Measurements from ENCODE around the gene SHMT2. TPM values are rescaled to one million over a fixed set of nuclear protein-coding genes. Genes with fewer than 3 reads are reported as not detected.
"Not testable (repeated sequence)": the region's sequence is repeated elsewhere in the genome, so short reads cannot be mapped to it uniquely, and the experiment has no call there.

Gene SHMT2
- total and polyA plus RNA-seq, 7 experiments from 2014 or later = 21.7 to 175 (median 36.1) TPM

DNA sequence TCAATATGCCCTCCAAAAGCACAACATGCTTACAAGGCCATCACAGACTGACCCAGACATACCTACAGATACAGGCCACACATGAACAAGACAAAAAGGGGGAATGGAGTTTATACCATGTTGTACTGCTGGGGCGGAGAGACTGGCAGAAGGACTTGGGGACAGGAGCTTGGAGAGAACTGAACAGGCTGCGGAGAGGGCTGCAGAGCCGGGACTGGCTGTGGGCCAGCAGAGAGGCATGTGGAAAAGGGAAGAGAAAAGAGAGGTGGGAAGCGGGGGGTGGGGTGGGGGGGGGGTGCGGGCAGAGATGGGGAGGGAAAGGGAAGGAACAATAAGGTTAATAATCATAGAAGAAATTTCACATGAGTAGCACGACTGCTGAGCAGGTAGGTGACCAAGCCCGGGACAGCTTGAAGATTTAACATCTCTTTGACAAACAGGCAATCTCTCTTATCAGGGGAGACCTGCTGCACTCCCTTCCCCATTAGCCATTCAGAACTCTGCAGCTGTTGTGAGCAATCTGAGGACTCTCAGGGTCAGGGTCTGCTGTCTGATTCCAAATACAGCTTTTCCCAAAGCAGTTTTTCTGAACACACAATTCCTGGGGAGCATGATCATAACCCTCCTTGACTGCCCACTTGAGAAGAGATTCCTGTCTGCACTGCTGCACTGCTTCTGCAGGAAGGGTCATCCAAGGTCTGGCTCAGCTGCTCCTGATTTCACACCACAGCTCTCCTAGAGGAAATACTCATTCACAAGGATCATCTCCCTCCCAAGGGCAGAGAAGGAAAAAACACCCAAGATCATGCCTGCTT, 43.0 kb downstream of the SHMT2 start:
- Mint-ChIP-seq H3K36me3 (peaks cover 9 to 60% (median 27%) of the 10 kb centered on the region in 5 donors), H3K4me1 (peaks cover 0 to 4% (median 2%) of the 10 kb centered on the region in 7 donors), H3K27me3 (no peaks in the 10 kb centered on the region), H3K9me3 (peaks cover 0 to 2% (median 0%) of the 10 kb centered on the region in 11 donors), H3K27ac (peak overlapping the region in 3 of 9 donors; percentile 17 to 55 (median 18)), H3K4me3 (no peak overlapping the region)
- no peak overlapping the region for H3K27ac ChIP-seq (ENCODE audit: low read depth, low read length)
- POLR2A ChIA-PET = no interaction called here
- no peak for ATAC-seq
- no peaks in the 10 kb centered on the region for H3K27me3 ChIP-seq (ENCODE audit: control insufficient read depth in 2 of 2, insufficient read depth in 2 of 2, low read length in 2 of 2)
- peaks cover 19 to 63% (median 24%) of the 10 kb centered on the region in 3 experiments for H3K36me3 ChIP-seq (ENCODE audit: control insufficient read depth in 2 of 3, insufficient read depth in 3 of 3, low read length in 3 of 3)
- no peaks in the 10 kb centered on the region for H3K4me1 ChIP-seq (ENCODE audit: control insufficient read depth in 2 of 2, insufficient read depth in 2 of 2, low read length in 2 of 2)
- CTCF ChIA-PET = interaction anchor here (1.9 kb wide), 1 partner anchor 30 kb away, joined by 7 read pairs; no protein-coding TSS in a partner anchor
- no peaks in the 10 kb centered on the region for H3K9me3 ChIP-seq (ENCODE audit: control insufficient read depth in 2 of 3, low read length in 3 of 3)
- H3K4me3 ChIP-seq (ENCODE audit: low read length) = no peak overlapping the region
- intact Hi-C loops (cut with micrococcal nuclease) = no loop called here
- DNase-seq = no peak

DNA sequence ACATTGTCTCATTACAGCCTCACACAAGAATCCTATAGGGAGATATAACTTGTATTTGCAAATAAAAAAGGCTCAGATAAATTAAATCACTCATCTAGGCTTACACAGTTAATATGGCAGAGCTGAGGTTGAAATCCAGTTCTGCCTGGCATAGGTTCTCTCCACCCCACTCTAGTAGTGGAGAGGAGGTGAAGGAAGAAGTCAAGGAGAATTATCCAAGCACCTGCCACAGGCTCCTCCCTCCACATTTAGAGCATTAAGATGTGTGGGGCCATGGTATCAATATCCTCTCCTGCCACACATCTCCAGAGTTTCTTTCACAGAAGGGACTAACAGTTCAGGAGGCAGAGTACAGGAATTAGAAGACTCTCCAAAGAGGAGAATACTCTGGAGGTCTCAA, 44.0 kb downstream of the SHMT2 start:
- H3K9me3 ChIP-seq (ENCODE audit: control insufficient read depth in 2 of 3, low read length in 3 of 3) = no peaks in the 10 kb centered on the region
- H3K27me3 ChIP-seq (ENCODE audit: control insufficient read depth in 2 of 2, insufficient read depth in 2 of 2, low read length in 2 of 2) = no peaks in the 10 kb centered on the region
- no peaks in the 10 kb centered on the region for H3K27me3 Mint-ChIP-seq
- H3K9me3 Mint-ChIP-seq = peaks cover 0 to 2% (median 0%) of the 10 kb centered on the region in 11 donors
- no peak overlapping the region for H3K27ac ChIP-seq (ENCODE audit: low read depth, low read length)
- ChIA-PET CTCF (interaction anchor here (1.9 kb wide), 1 partner anchor 31 kb away, joined by 7 read pairs; no protein-coding TSS in a partner anchor), POLR2A (no interaction called here)
- H3K36me3 ChIP-seq (ENCODE audit: control insufficient read depth in 2 of 3, insufficient read depth in 3 of 3, low read length in 3 of 3) = peaks cover 17 to 63% (median 19%) of the 10 kb centered on the region in 3 experiments
- intact Hi-C loops (cut with micrococcal nuclease) = no loop called here
- ATAC-seq (no peak), DNase-seq (no peak)
- peaks cover 0 to 4% (median 3%) of the 10 kb centered on the region in 7 donors for H3K4me1 Mint-ChIP-seq
- peak overlapping the region in 3 of 9 donors; percentile 5 to 32 (median 18) for H3K27ac Mint-ChIP-seq
- H3K4me1 ChIP-seq (ENCODE audit: control insufficient read depth in 2 of 2, insufficient read depth in 2 of 2, low read length in 2 of 2) = no peaks in the 10 kb centered on the region
- no peak overlapping the region for H3K4me3 Mint-ChIP-seq
- H3K4me3 ChIP-seq (ENCODE audit: low read length) = no peak overlapping the region
- peaks cover 9 to 63% (median 37%) of the 10 kb centered on the region in 5 donors for H3K36me3 Mint-ChIP-seq

- H3K9me3 ChIP-seq (ENCODE audit: control insufficient read depth in 2 of 3, low read length in 3 of 3); H3K27ac ChIP-seq (ENCODE audit: low read depth, low read length); ATAC-seq; H3K27me3 ChIP-seq (ENCODE audit: control insufficient read depth in 2 of 2, insufficient read depth in 2 of 2, low read length in 2 of 2); H3K9me3 Mint-ChIP-seq; H3K4me3 ChIP-seq (ENCODE audit: low read length); intact Hi-C loops (cut with micrococcal nuclease); H3K27ac Mint-ChIP-seq; DNase-seq; POLR2A ChIA-PET; H3K4me3 Mint-ChIP-seq; H3K27me3 Mint-ChIP-seq: not testable (repeated sequence)
- H3K4me1 Mint-ChIP-seq = peaks cover 10 to 24% (median 20%) of the 10 kb centered on the region in 7 donors
- CTCF ChIA-PET = interaction anchor here (2.0 kb wide), 1 partner anchor 10 kb away, joined by 4 read pairs; no protein-coding TSS in a partner anchor
- peaks cover 4 to 69% (median 39%) of the 10 kb centered on the region in 5 donors for H3K36me3 Mint-ChIP-seq
- Histone ChIP-seq H3K36me3 (ENCODE audit: control insufficient read depth in 2 of 3, insufficient read depth in 3 of 3, low read length in 3 of 3) (peaks cover 9 to 51% (median 20%) of the 10 kb centered on the region in 3 experiments), H3K4me1 (ENCODE audit: control insufficient read depth in 2 of 2, insufficient read depth in 2 of 2, low read length in 2 of 2) (peaks cover 10 to 15% of the 10 kb centered on the region in 2 donors)
These were observed 46.7 kb downstream of the SHMT2 start for GRCh38 chr12:57276233-57276632.

GRCh38 chr12:57276935-57277563, 47.5 kb downstream of the SHMT2 start:
- intact Hi-C loops (cut with micrococcal nuclease) = no loop called here
- peaks cover 10 to 15% of the 10 kb centered on the region in 2 donors for H3K4me1 ChIP-seq (ENCODE audit: control insufficient read depth in 2 of 2, insufficient read depth in 2 of 2, low read length in 2 of 2)
- no peaks in the 10 kb centered on the region for H3K9me3 ChIP-seq (ENCODE audit: control insufficient read depth in 2 of 3, low read length in 3 of 3)
- peaks cover 6 to 46% (median 20%) of the 10 kb centered on the region in 3 experiments for H3K36me3 ChIP-seq (ENCODE audit: control insufficient read depth in 2 of 3, insufficient read depth in 3 of 3, low read length in 3 of 3)
- H3K27me3 Mint-ChIP-seq = no peaks in the 10 kb centered on the region
- no peak overlapping the region for H3K4me3 Mint-ChIP-seq
- peaks cover 0 to 2% (median 0%) of the 10 kb centered on the region in 11 donors for H3K9me3 Mint-ChIP-seq
- peaks cover 12 to 30% (median 23%) of the 10 kb centered on the region in 7 donors for H3K4me1 Mint-ChIP-seq
- H3K27me3 ChIP-seq (ENCODE audit: control insufficient read depth in 2 of 2, insufficient read depth in 2 of 2, low read length in 2 of 2) = no peaks in the 10 kb centered on the region
- no peak overlapping the region for H3K4me3 ChIP-seq (ENCODE audit: low read length)
- no peak for DNase-seq
- H3K27ac ChIP-seq (ENCODE audit: low read depth, low read length) = no peak overlapping the region
- H3K27ac Mint-ChIP-seq = peak overlapping the region in 1 of 9 donors; percentile 37
- peaks cover 7 to 71% (median 40%) of the 10 kb centered on the region in 5 donors for H3K36me3 Mint-ChIP-seq
- CTCF ChIA-PET = interaction anchor here (0.8 to 2.0 kb wide), 2 partner anchors 11 to 17 kb away, joined by 3 to 4 read pairs; no protein-coding TSS in a partner anchor
- no peak for ATAC-seq
- POLR2A ChIA-PET = interaction anchor here (0.5 kb wide), 1 partner anchor 12 kb away, joined by 6 read pairs; no protein-coding TSS in a partner anchor

- Mint-ChIP-seq H3K4me1 (peaks cover 12 to 30% (median 23%) of the 10 kb centered on the region in 7 donors), H3K27me3 (no peaks in the 10 kb centered on the region), H3K4me3 (no peak overlapping the region), H3K36me3 (peaks cover 3 to 68% (median 45%) of the 10 kb centered on the region in 5 donors), H3K9me3 (peaks cover 0 to 2% (median 0%) of the 10 kb centered on the region in 11 donors), H3K27ac (peak overlapping the region in 6 of 9 donors; percentile 1 to 69 (median 30))
- H3K9me3 ChIP-seq (ENCODE audit: control insufficient read depth in 2 of 3, low read length in 3 of 3) = no peaks in the 10 kb centered on the region
- H3K27me3 ChIP-seq (ENCODE audit: control insufficient read depth in 2 of 2, insufficient read depth in 2 of 2, low read length in 2 of 2) = no peaks in the 10 kb centered on the region
- ATAC-seq = no peak
- intact Hi-C loops (cut with micrococcal nuclease) = no loop called here
- ChIA-PET POLR2A (no interaction called here), CTCF (no interaction called here)
- peaks cover 10 to 15% of the 10 kb centered on the region in 2 donors for H3K4me1 ChIP-seq (ENCODE audit: control insufficient read depth in 2 of 2, insufficient read depth in 2 of 2, low read length in 2 of 2)
- H3K4me3 ChIP-seq (ENCODE audit: low read length) = no peak overlapping the region
- no peak overlapping the region for H3K27ac ChIP-seq (ENCODE audit: low read depth, low read length)
- no peak for DNase-seq
- H3K36me3 ChIP-seq (ENCODE audit: control insufficient read depth in 2 of 3, insufficient read depth in 3 of 3, low read length in 3 of 3) = peaks cover 9 to 47% (median 13%) of the 10 kb centered on the region in 3 experiments
These were observed 49.2 kb downstream of the SHMT2 start for GRCh38 chr12:57278465-57279381.

Data from naive thymus-derived CD4-positive, alpha-beta T cell (primary cell).